ENCODE measurements around the gene ITPRIPL1. TPM values are rescaled to one million over a fixed set of nuclear protein-coding genes. Genes with fewer than 3 reads are reported as not detected.

Gene ITPRIPL1
- total and polyA plus RNA-seq, 2 of the 4 experiments (the other 2 are of a cell fraction), result 0.84 to 1.1 TPM

DNA sequence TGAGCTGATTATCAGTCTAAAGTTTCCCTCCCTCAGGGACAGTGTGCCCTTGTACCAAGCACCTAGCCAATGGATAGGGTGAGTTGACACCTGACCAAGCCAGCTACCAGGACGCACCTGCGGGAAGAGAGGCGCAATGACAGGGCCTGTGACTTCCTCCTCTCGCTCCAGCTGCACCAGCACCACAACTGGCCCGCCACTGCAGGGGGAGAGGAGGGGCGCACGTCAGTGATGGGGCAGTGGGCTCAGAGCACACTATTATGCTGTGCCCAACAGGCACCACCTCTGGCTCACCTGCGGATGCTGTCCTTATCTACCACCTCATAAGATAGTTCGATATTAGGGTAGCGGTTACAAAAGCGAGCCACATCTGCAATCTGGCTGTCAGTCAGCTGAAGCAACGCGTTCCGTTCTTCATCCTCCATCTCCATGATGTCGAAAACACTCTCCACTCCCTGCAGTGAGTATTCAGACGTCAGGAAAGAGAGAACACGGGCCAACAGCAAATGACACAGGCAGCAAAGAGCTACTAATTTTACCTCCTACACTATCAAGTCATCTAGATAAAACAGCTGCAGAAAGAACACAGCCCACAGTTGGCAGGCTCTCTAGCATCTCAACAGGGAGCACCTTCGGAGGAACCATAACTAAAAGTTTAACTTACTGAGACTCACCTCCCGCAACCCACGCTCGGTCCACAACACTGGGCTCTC is 48.2 kb upstream of the ITPRIPL1 start:
- H3K4me3 ChIP-seq (ENCODE audit: insufficient read depth, low read depth, low read length), result no peak overlapping the region
- peaks cover under 1 to 7% of the 10 kb centered on the region in 2 experiments; a peak in 2 of 4 replicates for H3K79me1 ChIP-seq (ENCODE audit: low read depth in 1 of 2, low read length in 2 of 2)
- ChIA-PET CTCF (interaction anchor here (0.7 to 1.4 kb wide), 2 partner anchors 10 to 259 kb away, joined by 6 to 9 read pairs; no protein-coding TSS in a partner anchor), POLR2A (ENCODE audit: unreplicated experiment) (interaction anchor here (1.0 kb wide), 1 partner anchor 24 kb away, joined by 4 read pairs; no protein-coding TSS in a partner anchor)
- no peak overlapping the region for H2AK9ac ChIP-seq (replicated peaks; ENCODE audit: low read depth, low read length, poor library complexity)
- peaks cover 67% of the 10 kb centered on the region for H3K36me3 ChIP-seq (ENCODE audit: control insufficient read depth, insufficient read depth, low read length)
- peaks cover 3% of the 10 kb centered on the region; the same call in 1 of the 2 replicates for H4K20me1 ChIP-seq (ENCODE audit: insufficient read depth, low read length)
- no peak overlapping the region for H4K8ac ChIP-seq (ENCODE audit: low read depth in 2 of 2, low read length in 2 of 2)
- H3K14ac ChIP-seq (replicated peaks; ENCODE audit: low read depth, low read length), result no peak overlapping the region
- 98% methylated on average over 9 of the region's 21 CpGs; no CpG with 5 or more reads in 1 of the 2 experiments for WGBS, 2 experiments (ENCODE audit: extremely low coverage in 2 of 2, insufficient read length in 1 of 2)
- no peak overlapping the region for H2BK15ac ChIP-seq (ENCODE audit: low read depth, low read length)
- H3K9ac ChIP-seq (ENCODE audit: low read depth, low read length), result no peak overlapping the region
- no peak for TF ChIP-seq MAZ (IDR thresholded peaks at IDR 0.05; ENCODE audit: borderline replicate concordance, low read depth, low read length)
- no peak for TF ChIP-seq RAD21 (IDR thresholded peaks at IDR 0.05; ENCODE audit: low read length)
- no peak for TF ChIP-seq FOS (IDR thresholded peaks at IDR 0.05; ENCODE audit: low read depth, low read length)
- no peak for TF ChIP-seq NFE2L2 (IDR thresholded peaks at IDR 0.05; ENCODE audit: low read depth, low read length)
- TF ChIP-seq RFX5 (IDR thresholded peaks at IDR 0.05; ENCODE audit: low read depth, low read length), result no peak
- TF ChIP-seq, protein P1, sequence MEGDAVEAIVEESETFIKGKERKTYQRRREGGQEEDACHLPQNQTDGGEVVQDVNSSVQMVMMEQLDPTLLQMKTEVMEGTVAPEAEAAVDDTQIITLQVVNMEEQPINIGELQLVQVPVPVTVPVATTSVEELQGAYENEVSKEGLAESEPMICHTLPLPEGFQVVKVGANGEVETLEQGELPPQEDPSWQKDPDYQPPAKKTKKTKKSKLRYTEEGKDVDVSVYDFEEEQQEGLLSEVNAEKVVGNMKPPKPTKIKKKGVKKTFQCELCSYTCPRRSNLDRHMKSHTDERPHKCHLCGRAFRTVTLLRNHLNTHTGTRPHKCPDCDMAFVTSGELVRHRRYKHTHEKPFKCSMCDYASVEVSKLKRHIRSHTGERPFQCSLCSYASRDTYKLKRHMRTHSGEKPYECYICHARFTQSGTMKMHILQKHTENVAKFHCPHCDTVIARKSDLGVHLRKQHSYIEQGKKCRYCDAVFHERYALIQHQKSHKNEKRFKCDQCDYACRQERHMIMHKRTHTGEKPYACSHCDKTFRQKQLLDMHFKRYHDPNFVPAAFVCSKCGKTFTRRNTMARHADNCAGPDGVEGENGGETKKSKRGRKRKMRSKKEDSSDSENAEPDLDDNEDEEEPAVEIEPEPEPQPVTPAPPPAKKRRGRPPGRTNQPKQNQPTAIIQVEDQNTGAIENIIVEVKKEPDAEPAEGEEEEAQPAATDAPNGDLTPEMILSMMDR (conservative IDR thresholded peaks at IDR 0.05; ENCODE audit: low read depth, low read length), result no peak
- TF ChIP-seq SMC3 (IDR thresholded peaks at IDR 0.05; ENCODE audit: low read depth, low read length), result no peak
- TF ChIP-seq POLR2A (IDR thresholded peaks at IDR 0.05; ENCODE audit: low read depth, low read length), result no peak
- no peak for TF ChIP-seq MXI1 (IDR thresholded peaks at IDR 0.05; ENCODE audit: borderline replicate concordance, low read depth, low read length)
- TF ChIP-seq, protein P2, sequence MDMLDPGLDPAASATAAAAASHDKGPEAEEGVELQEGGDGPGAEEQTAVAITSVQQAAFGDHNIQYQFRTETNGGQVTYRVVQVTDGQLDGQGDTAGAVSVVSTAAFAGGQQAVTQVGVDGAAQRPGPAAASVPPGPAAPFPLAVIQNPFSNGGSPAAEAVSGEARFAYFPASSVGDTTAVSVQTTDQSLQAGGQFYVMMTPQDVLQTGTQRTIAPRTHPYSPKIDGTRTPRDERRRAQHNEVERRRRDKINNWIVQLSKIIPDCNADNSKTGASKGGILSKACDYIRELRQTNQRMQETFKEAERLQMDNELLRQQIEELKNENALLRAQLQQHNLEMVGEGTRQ (IDR thresholded peaks at IDR 0.05; ENCODE audit: low read depth, low read length), result no peak
- no peak for TF ChIP-seq CEBPB (IDR thresholded peaks at IDR 0.05; ENCODE audit: low read depth, low read length)
- TF ChIP-seq CHD1 (IDR thresholded peaks at IDR 0.05; ENCODE audit: low read depth, low read length), result no peak
- no peak for TF ChIP-seq BHLHE40 (IDR thresholded peaks at IDR 0.05; ENCODE audit: low read depth, low read length)
- TF ChIP-seq MAFK (IDR thresholded peaks at IDR 0.05; ENCODE audit: low read depth, low read length), result no peak
- H3K9me1 ChIP-seq (ENCODE audit: insufficient read depth, low read length), result no peaks in the 10 kb centered on the region
- H3K27ac ChIP-seq (ENCODE audit: insufficient read depth, low read length), result no peak overlapping the region
- no peak overlapping the region for H2AK5ac ChIP-seq (ENCODE audit: low read depth, low read length)
- H4K5ac ChIP-seq (ENCODE audit: low read depth, low read length), result no peak overlapping the region
- in situ Hi-C loops (cut with MboI; ENCODE audit: low sequenced_read_pairs), result no loop called here
- intact Hi-C loops (cut with micrococcal nuclease), result no loop called here
- H3K56ac ChIP-seq (ENCODE audit: extremely low read depth, insufficient read depth, low read length), result no peak overlapping the region
- no peak overlapping the region for H3K4ac ChIP-seq (ENCODE audit: low read depth, low read length)
- H4K91ac ChIP-seq (ENCODE audit: insufficient read depth, low read depth, low read length), result no peak overlapping the region
- no peak overlapping the region for H2AFZ ChIP-seq (replicated peaks; ENCODE audit: low read length, poor library complexity)
- no peak overlapping the region for H2BK120ac ChIP-seq (ENCODE audit: low read depth, low read length)
- H3K4me1 ChIP-seq (ENCODE audit: control insufficient read depth, insufficient read depth, low read length), result peaks cover 3% of the 10 kb centered on the region; the same call in 1 of the 2 replicates
- no peak overlapping the region for H3K4me2 ChIP-seq (ENCODE audit: low read depth, low read length)
- ATAC-seq (ENCODE audit: low read depth) (no peak), DNase-seq (no peak)
- no peaks in the 10 kb centered on the region for H3K9me3 ChIP-seq (ENCODE audit: control insufficient read depth, insufficient read depth, low read length)
- dilution Hi-C loops (cut with HindIII; ENCODE audit: low sequenced_read_pairs, unreplicated experiment), result no loop called here
- no TSS peak for BruUV-seq (replicated peaks)
- H3K27me3 ChIP-seq (ENCODE audit: control insufficient read depth, insufficient read depth, low read length), result no peaks in the 10 kb centered on the region
- H2BK20ac ChIP-seq (ENCODE audit: low read depth, low read length), result no peak overlapping the region
- no peak overlapping the region for H3K23ac ChIP-seq (ENCODE audit: low read depth, low read length)
- no peak overlapping the region for H2BK5ac ChIP-seq (ENCODE audit: low read depth, low read length, poor library complexity, severe bottlenecking)
- no peak overlapping the region for H3K18ac ChIP-seq (ENCODE audit: low read depth, low read length)
